Hepatocyte (in vitro differentiated cells): ENCODE data around the gene CD81.

Source experiments
- EZH2 ChIP-seq: fragments of 200-600 bp; sonication (generic); IDR thresholded peaks from 2 replicates; pipeline ENCODE4 v1.6.1; 2016; ENCODE audit warnings: antibody characterized with exemption, mild to moderate bottlenecking, borderline replicate concordance
- TF ChIP-seq, protein P1 (sequence below): fragments of 200-600 bp; sonication (generic); IDR thresholded peaks from 2 replicates; pipeline ENCODE4 v1.5.1; 2016; ENCODE audit warnings: antibody characterized with exemption, mild to moderate bottlenecking; ENCODE audit not compliant: poor library complexity

DNA sequence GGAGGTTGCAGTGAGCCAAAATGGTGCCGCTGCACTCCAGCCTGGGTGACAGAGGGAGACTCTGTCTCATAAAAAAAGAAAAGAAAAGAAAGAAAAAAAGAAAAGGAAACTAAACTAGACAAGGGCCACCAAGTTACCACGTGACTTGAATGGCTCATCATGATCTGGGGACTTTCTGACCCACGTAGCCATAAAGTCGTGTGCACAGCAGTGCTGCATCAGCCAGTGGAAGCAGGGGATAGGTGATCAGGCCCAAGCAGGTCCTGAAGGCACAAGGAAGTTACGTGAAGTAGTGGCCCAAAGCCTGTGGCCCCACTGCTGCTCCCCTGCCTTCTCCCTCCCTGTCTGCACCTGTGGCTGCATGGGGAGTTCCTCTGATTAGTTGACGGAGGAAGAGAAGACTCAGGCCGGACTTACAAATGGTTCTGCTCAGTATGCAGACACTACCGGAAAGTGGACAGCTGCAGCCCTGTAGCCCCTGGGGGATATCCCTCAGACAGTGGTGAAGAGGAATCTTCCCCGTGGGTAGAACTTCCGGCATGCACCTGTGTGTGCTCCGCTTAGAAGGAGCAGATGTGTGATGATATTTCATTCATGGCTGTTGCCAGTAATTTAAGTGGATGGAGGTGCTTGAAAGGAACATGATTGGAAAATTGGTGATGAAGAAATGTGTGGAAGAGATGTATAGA is 18.2 kb upstream of the CD81 start:
- TF ChIP-seq EZH2 = no peak
- TF ChIP-seq, protein P1, sequence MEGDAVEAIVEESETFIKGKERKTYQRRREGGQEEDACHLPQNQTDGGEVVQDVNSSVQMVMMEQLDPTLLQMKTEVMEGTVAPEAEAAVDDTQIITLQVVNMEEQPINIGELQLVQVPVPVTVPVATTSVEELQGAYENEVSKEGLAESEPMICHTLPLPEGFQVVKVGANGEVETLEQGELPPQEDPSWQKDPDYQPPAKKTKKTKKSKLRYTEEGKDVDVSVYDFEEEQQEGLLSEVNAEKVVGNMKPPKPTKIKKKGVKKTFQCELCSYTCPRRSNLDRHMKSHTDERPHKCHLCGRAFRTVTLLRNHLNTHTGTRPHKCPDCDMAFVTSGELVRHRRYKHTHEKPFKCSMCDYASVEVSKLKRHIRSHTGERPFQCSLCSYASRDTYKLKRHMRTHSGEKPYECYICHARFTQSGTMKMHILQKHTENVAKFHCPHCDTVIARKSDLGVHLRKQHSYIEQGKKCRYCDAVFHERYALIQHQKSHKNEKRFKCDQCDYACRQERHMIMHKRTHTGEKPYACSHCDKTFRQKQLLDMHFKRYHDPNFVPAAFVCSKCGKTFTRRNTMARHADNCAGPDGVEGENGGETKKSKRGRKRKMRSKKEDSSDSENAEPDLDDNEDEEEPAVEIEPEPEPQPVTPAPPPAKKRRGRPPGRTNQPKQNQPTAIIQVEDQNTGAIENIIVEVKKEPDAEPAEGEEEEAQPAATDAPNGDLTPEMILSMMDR = no peak
